K562 (cell line): ENCODE results near the gene MATR3. TPM values are rescaled to one million over a fixed set of nuclear protein-coding genes. Genes with fewer than 3 reads are reported as not detected.

Source experiments
- ATAC-seq: fragments of 200-7000 bp; cut with Tn5 transposase; 3 replicates; pipeline ENCODE4 v1.9.1; 2020; ENCODE audit warnings: moderate library complexity
- BruUV-seq: library from RNA; stranded (reverse); fragments of 400-500 nt; replicated peaks from 2 replicates; lab custom pipeline; 2021; lab: Mats Ljungman, UMichigan
- CTCF ChIA-PET: fragments of 300-600 bp; formaldehyde crosslinking; extraction: SDS; loops from one replicate; lab custom pipeline; 2021; ENCODE audit warnings: low intra/inter-chr PET ratio; lab: Yijun Ruan, JAX
- POLR2A ChIA-PET: fragments of 300-600, 350-650 bp; sonication (Branson Sonifier 250); formaldehyde crosslinking; extraction: SDS; loops from one replicate; lab custom pipeline; 2021; ENCODE audit warnings: antibody characterized with exemption, inconsistent platforms; lab: Yijun Ruan, JAX
- DNase-seq, 4 experiments: peaks; one replicate each; pipeline versions ENCODE4 v3.0.0 to v3.0.0-alpha.2; 2011 to 2018; ENCODE audit warnings: low spot score in 3 of 4, mixed read lengths in 3 of 4; ENCODE audit errors: extremely low read depth in 1 of 4
- FAIRE-seq: peaks from 2 replicates; lab custom pipeline; 2011; peaks lifted over from hg19 to GRCh38; lab: Jason Lieb, UNC
- H2AFZ ChIP-seq: 2 replicates; pipeline ENCODE4 v1.6.0; 2011; ENCODE audit warnings: low read depth, low read length, control low read depth, inconsistent platforms
- H3K27ac ChIP-seq: fragments of 200-600 bp; 3 replicates; pipeline ENCODE4 v1.8.0; 2011; ENCODE audit warnings: low read depth, mild to moderate bottlenecking, control low read depth, inconsistent platforms, low read length, moderate library complexity, mixed read lengths; ENCODE audit errors: extremely low read depth
- H3K27me3 ChIP-seq, 2 experiments: fragments of 300-600 bp in 1 of 2; 2 replicates in 1 of 2; 3 replicates in 1 of 2; pipeline versions ENCODE4 v1.6.0 to v1.8.0; 2011; ENCODE audit warnings: inconsistent platforms in 2 of 2, low read length in 2 of 2, mild to moderate bottlenecking in 1 of 2, mixed read lengths in 1 of 2, moderate library complexity in 1 of 2; ENCODE audit not compliant: control insufficient read depth in 2 of 2, insufficient read depth in 2 of 2
- H3K36me3 ChIP-seq: fragments of 300-600 bp; 3 replicates; pipeline ENCODE4 v1.8.0; 2011; ENCODE audit warnings: mild to moderate bottlenecking, low read length, inconsistent platforms; ENCODE audit not compliant: control insufficient read depth, insufficient read depth
- H3K4me1 ChIP-seq, 2 experiments: fragments of 200-600 bp in 1 of 2; replicated peaks in 1 of 2; 2 replicates in 1 of 2; 3 replicates in 1 of 2; pipeline versions ENCODE4 v1.5.1 to v1.8.0; 2011; ENCODE audit warnings: inconsistent platforms in 2 of 2, low read length in 2 of 2, mild to moderate bottlenecking in 1 of 2, mixed read lengths in 1 of 2, moderate library complexity in 1 of 2; ENCODE audit not compliant: control insufficient read depth in 2 of 2, insufficient read depth in 2 of 2
- H3K4me2 ChIP-seq: 2 replicates; pipeline ENCODE4 v1.6.1; 2011; ENCODE audit warnings: low read length, control low read depth, inconsistent platforms, mixed read lengths; ENCODE audit not compliant: insufficient read depth
- H3K4me3 ChIP-seq: fragments of 200-600 bp; sonication (generic), shearing (Covaris generic); 2 replicates; pipeline ENCODE4 v1.5.1; 2016; ENCODE audit warnings: control low read depth, inconsistent platforms
- H3K79me2 ChIP-seq: fragments of 200-600 bp; 3 replicates; pipeline ENCODE4 v1.8.0; 2011; ENCODE audit warnings: low read length, inconsistent platforms; ENCODE audit not compliant: control insufficient read depth, insufficient read depth
- H3K9ac ChIP-seq, 2 experiments: 2 replicates each; pipeline versions ENCODE4 v1.6.0 to v1.6.1; 2011; ENCODE audit warnings: low read depth in 2 of 2, low read length in 2 of 2, control low read depth in 1 of 2, inconsistent platforms in 1 of 2, mild to moderate bottlenecking in 1 of 2, mixed read lengths in 1 of 2; ENCODE audit not compliant: insufficient read depth in 1 of 2
- H3K9me1 ChIP-seq: one replicate; pipeline ENCODE4 v1.6.0; 2011; ENCODE audit warnings: inconsistent platforms, mild to moderate bottlenecking, low read length, moderate library complexity; ENCODE audit not compliant: control insufficient read depth, insufficient read depth
- H3K9me3 ChIP-seq: replicated peaks from 2 replicates; pipeline ENCODE4 v1.5.1; 2011; ENCODE audit warnings: low read depth, low read length, inconsistent platforms; ENCODE audit not compliant: control insufficient read depth, insufficient read depth
- H4K20me1 ChIP-seq: replicated peaks from 2 replicates; pipeline ENCODE4 v1.6.1; 2011; ENCODE audit warnings: low read length, inconsistent platforms, mixed read lengths; ENCODE audit not compliant: control insufficient read depth, insufficient read depth
- ARID2 ChIP-seq: fragments of 450-650 bp; IDR thresholded peaks from 2 replicates; pipeline ENCODE4 v1.6.1; 2017; ENCODE audit warnings: antibody characterized with exemption, mild to moderate bottlenecking
- ARNT ChIP-seq, 2 experiments: fragments of 450-650 bp; IDR thresholded peaks; 2 replicates each; pipeline ENCODE4 v1.6.1; 2016; ENCODE audit warnings: mild to moderate bottlenecking in 1 of 2
- ETS1 ChIP-seq: conservative IDR thresholded peaks from 2 replicates; pipeline ENCODE4 v1.6.1; 2011; ENCODE audit warnings: low read depth, mild to moderate bottlenecking, low read length; ENCODE audit not compliant: control insufficient read depth
- FOXM1 ChIP-seq, 2 experiments: fragments of 450-650 bp in 1 of 2; sonication (generic) in 1 of 2; formaldehyde crosslinking in 1 of 2; IDR thresholded peaks; 2 replicates each; pipeline versions ENCODE4 v1.6.1 to v1.9.0; 2017 to 2022; ENCODE audit warnings: low read depth in 2 of 2, mild to moderate bottlenecking in 2 of 2, missing genetic modification reagents in 1 of 2, moderate library complexity in 1 of 2
- GABPB1 ChIP-seq: sonication (generic); formaldehyde crosslinking; IDR thresholded peaks from 2 replicates; pipeline ENCODE4 v1.8.0; 2022; ENCODE audit warnings: mild to moderate bottlenecking, missing genetic modification reagents
- GATA2 ChIP-seq: sonication (generic); formaldehyde crosslinking; IDR thresholded peaks from 2 replicates; pipeline ENCODE4 v1.4.0; 2020; ENCODE audit warnings: mild to moderate bottlenecking, missing genetic modification reagents
- ILF3 ChIP-seq: fragments of 450-650 bp; IDR thresholded peaks from 2 replicates; pipeline ENCODE4 v1.6.1; 2018; ENCODE audit warnings: antibody characterized with exemption, mild to moderate bottlenecking, moderate library complexity, borderline replicate concordance
- KAT7 ChIP-seq: sonication (generic); formaldehyde crosslinking; IDR thresholded peaks from 2 replicates; pipeline ENCODE4 v1.8.0; 2022; ENCODE audit warnings: missing genetic modification reagents, mild to moderate bottlenecking, borderline replicate concordance
- MNT ChIP-seq, 2 experiments: fragments of 450-650 bp; conservative IDR thresholded peaks; 2 replicates each; pipeline ENCODE4 v1.6.1; 2017; ENCODE audit warnings: mild to moderate bottlenecking in 2 of 2, moderate library complexity in 2 of 2
- MTA2 ChIP-seq: fragments of 450-650 bp; IDR thresholded peaks from 2 replicates; pipeline ENCODE4 v1.6.1; 2016; ENCODE audit warnings: low read depth
- NR3C1 ChIP-seq: sonication (generic); formaldehyde crosslinking; IDR thresholded peaks from 2 replicates; pipeline ENCODE4 v1.8.1; 2022; ENCODE audit warnings: missing genetic modification reagents
- NUFIP1 ChIP-seq: fragments of 450-650 bp; IDR thresholded peaks from 2 replicates; pipeline ENCODE4 v1.6.1; 2018; ENCODE audit not compliant: partially characterized antibody
- POLR2B ChIP-seq: fragments of 450-650 bp; IDR thresholded peaks from 2 replicates; pipeline ENCODE4 v1.6.1; 2018; ENCODE audit warnings: low read depth; ENCODE audit not compliant: partially characterized antibody
- POU5F1 ChIP-seq: fragments of 150-350 bp; IDR thresholded peaks from 2 replicates; pipeline ENCODE4 v1.6.1; 2014; ENCODE audit warnings: borderline replicate concordance, low read length, low read depth, mild to moderate bottlenecking; ENCODE audit not compliant: partially characterized antibody
- SMAD1 ChIP-seq: fragments of 150-350 bp; IDR thresholded peaks from 2 replicates; pipeline ENCODE4 v1.6.1; 2014; ENCODE audit warnings: low read length, low read depth; ENCODE audit not compliant: partially characterized antibody
- TAF7 ChIP-seq: fragments of 450-650 bp; IDR thresholded peaks from 2 replicates; pipeline ENCODE4 v1.6.1; 2016; ENCODE audit warnings: missing genetic modification characterization, missing compliant biosample characterization
- ZBTB8A ChIP-seq: fragments of 450-650 bp; IDR thresholded peaks from 2 replicates; pipeline ENCODE4 v1.6.1; 2018; ENCODE audit warnings: mild to moderate bottlenecking, moderate library complexity; ENCODE audit not compliant: partially characterized antibody
- ZNF507 ChIP-seq: conservative IDR thresholded peaks from 2 replicates; pipeline ENCODE4 v1.6.1; 2017; ENCODE audit warnings: missing genetic modification characterization, missing compliant biosample characterization
- ZNF79 ChIP-seq: fragments of 250-450 bp; sonication (Bioruptor Pico); IDR thresholded peaks from 2 replicates; pipeline ENCODE4 v1.4.0; 2020; ENCODE audit warnings: low read depth, mild to moderate bottlenecking, moderate library complexity
- WGBS: fragments of 100-300 bp; shearing (Covaris generic); methylation state at CpG from one replicate; pipeline ENCODE4 v1.1.6; 2016; ENCODE audit warnings: low coverage, mixed read lengths; ENCODE audit not compliant: insufficient coverage; ENCODE audit errors: missing lambda C conversion rate; 5-methylcytosine and 5-hydroxymethylcytosine counted together
- in situ Hi-C: fragments of 300-500 bp; cut with MboI; formaldehyde crosslinking; loops from 4 replicates; pipeline ENCODE4 v1.15.0; 2018; ENCODE audit warnings: inconsistent platforms, mixed read lengths
- intact Hi-C: fragments of 100-400 bp; cut with micrococcal nuclease; formaldehyde crosslinking; loops from 2 replicates; pipeline ENCODE4 v1.14.2; 2022
- polyA plus RNA-seq, 8 experiments: library from polyadenylated mRNA; depleted of rRNA in 4 of 8; stranded (reverse) in 5 of 8; unstranded in 3 of 8; fragments of >200 nt; fragmentation: Nextera tagmentation in 2 of 8; fragmentation: Illumina TruSeq in 1 of 8; extraction: Ambion mirVana in 2 of 8; extraction: Trizol in 1 of 8; gene quantifications; 2 replicates each; pipeline versions ENCODE4 v1.2.1 to v1.2.3, GENCODE V29; 2011 to 2014; ENCODE audit warnings: inconsistent platforms in 1 of 8, missing spikeins in 1 of 8
- total RNA-seq, 7 experiments: library from RNA; depleted of rRNA in 6 of 7; stranded (reverse); fragments of >200 nt in 6 of 7; fragmentation: Illumina TruSeq in 2 of 7; extraction: Trizol in 2 of 7; gene quantifications; 2 replicates each; pipeline versions ENCODE4 v1.2.1 to v1.2.3, GENCODE V29; 2011 to 2021; ENCODE audit warnings: low replicate concordance in 1 of 7

Gene MATR3
- total and polyA plus RNA-seq, 9 of the 15 experiments (the other 6 are each of a cell fraction or from before 2014, with no cell fraction given) = 150 to 425 (median 263) TPM

GRCh38 chr5:139272471-139273321 lies 20.8 kb upstream of the MATR3 start:
- DNase-seq = no peak
- 48% methylated on average over 6 of the region's 6 CpGs for WGBS
- H3K4me3 ChIP-seq = peak overlapping the region; percentile 72
- H3K4me1 ChIP-seq = peaks cover 12 to 59% of the 10 kb centered on the region in 2 experiments
- in situ Hi-C loops (no loop called here), intact Hi-C loops (loop anchor here (5.0 kb wide), 1 partner anchor 70 kb away; the partner anchor contains the start of gene PAIP2)
- no peak for ATAC-seq
- H3K27ac ChIP-seq = peak overlapping the region; percentile 92
- peak overlapping the region; percentile 93 for H3K4me2 ChIP-seq
- no peaks in the 10 kb centered on the region for H4K20me1 ChIP-seq
- POLR2A ChIA-PET = interaction anchor here (0.5 to 2.4 kb wide), 9 partner anchors 8 to 509 kb away, joined by 3 to 18 read pairs (median 3); partner anchors contain the start of gene MATR3
- no peak for FAIRE-seq
- CTCF ChIA-PET = interaction anchor here (1.0 kb wide), 1 partner anchor 640 kb away, joined by 3 read pairs; no protein-coding TSS in a partner anchor
- peak overlapping the region; percentile 89 to 97; a peak in 3 of 4 replicates for H3K9ac ChIP-seq
- H2AFZ ChIP-seq = peak overlapping the region; percentile 95
- peaks cover 52% of the 10 kb centered on the region for H3K79me2 ChIP-seq
- H3K9me3 ChIP-seq = no peaks in the 10 kb centered on the region
- peaks cover 26% of the 10 kb centered on the region for H3K36me3 ChIP-seq
- no TSS peak for BruUV-seq
- no peaks in the 10 kb centered on the region for H3K27me3 ChIP-seq
- no peaks in the 10 kb centered on the region for H3K9me1 ChIP-seq
- no peak for TF ChIP-seq POLR2B
- TF ChIP-seq FOXM1 (IDR thresholded peaks at IDR 0.05; ENCODE audit: low read depth) = no peak
- TF ChIP-seq FOXM1 (CRISPR knock-in tag; IDR thresholded peaks at IDR 0.05; ENCODE audit: low read depth) = no peak
- TF ChIP-seq MTA2 = no peak
- TF ChIP-seq ARNT (IDR thresholded peaks at IDR 0.05) = no peak
- TF ChIP-seq POU5F1 = no peak
- TF ChIP-seq ZNF79 (CRISPR knock-in tag) = no peak
- no peak for TF ChIP-seq NR3C1 (CRISPR knock-in tag)
- TF ChIP-seq ARID2 = no peak
- TF ChIP-seq KAT7 (CRISPR knock-in tag) = 0 out of 2 replicates have a peak, but pooled peaks have one; percentile 15
- TF ChIP-seq ZNF507 = no peak
- TF ChIP-seq SMAD1 = no peak
- TF ChIP-seq ETS1 = no peak
- TF ChIP-seq NUFIP1 = no peak
- TF ChIP-seq TAF7 (tag) = no peak
- TF ChIP-seq GABPB1 = no peak
- TF ChIP-seq ILF3 = no peak
- no peak for TF ChIP-seq ZBTB8A
- TF ChIP-seq GATA2 = no peak
- TF ChIP-seq MNT (conservative IDR thresholded peaks at IDR 0.05) = no peak
